ENCODE results near the gene HS2ST1.
A peak's percentile ranks its signal among the peaks of the same experiment; 100 is the strongest.
"Not testable (repeated sequence)": the region's sequence is repeated elsewhere in the genome, so short reads cannot be mapped to it uniquely, and the experiment has no call there.

The HS2ST1 gene

GRCh38 chr1:86971778-86972177 is 57.3 kb downstream of the HS2ST1 start:
- no peak for DNase-seq (ENCODE audit: low spot score)

- peak; percentile 15 for DNase-seq (ENCODE audit: low spot score)
Measured at GRCh38 chr1:86972262-86972661, 57.8 kb downstream of the HS2ST1 start.

- DNase-seq (ENCODE audit: low spot score): no peak
Measured at GRCh38 chr1:86975993-86976550, 61.6 kb downstream of the HS2ST1 start.

- DNase-seq (ENCODE audit: low spot score): no peak
Measured at GRCh38 chr1:86976664-86977063, 62.2 kb downstream of the HS2ST1 start.

GRCh38 chr1:86981482-86982213 is 67.2 kb downstream of the HS2ST1 start:
- no peak for DNase-seq (ENCODE audit: low spot score)

- DNase-seq (ENCODE audit: low spot score): not testable (repeated sequence)
Measured at GRCh38 chr1:86983677-86984076, 69.2 kb downstream of the HS2ST1 start.

- no peak for DNase-seq (ENCODE audit: low spot score)
Measured at GRCh38 chr1:86987446-86987845, 73.0 kb downstream of the HS2ST1 start.

GRCh38 chr1:86988835-86989234 is 74.4 kb downstream of the HS2ST1 start:
- no peak for DNase-seq (ENCODE audit: low spot score)

GRCh38 chr1:86989690-86990089 is 75.3 kb downstream of the HS2ST1 start:
- DNase-seq (ENCODE audit: low spot score): not testable (repeated sequence)

- DNase-seq (ENCODE audit: low spot score): no peak
Measured at GRCh38 chr1:86990826-86991225, 76.4 kb downstream of the HS2ST1 start.

GRCh38 chr1:86991549-86992186 is 77.2 kb downstream of the HS2ST1 start:
- DNase-seq (ENCODE audit: low spot score): no peak

- peak; percentile 33 for DNase-seq (ENCODE audit: low spot score)
Measured at GRCh38 chr1:86992861-86993260, 78.4 kb downstream of the HS2ST1 start.

GRCh38 chr1:86993269-86993985 is 79.0 kb downstream of the HS2ST1 start:
- DNase-seq (ENCODE audit: low spot score): peak; percentile 59

- DNase-seq (ENCODE audit: low spot score): no peak
Measured at GRCh38 chr1:86994061-86994460, 79.6 kb downstream of the HS2ST1 start.

GRCh38 chr1:86997538-86997937 is 83.1 kb downstream of the HS2ST1 start:
- no peak for DNase-seq (ENCODE audit: low spot score)

- no peak for DNase-seq (ENCODE audit: low spot score)
Measured at GRCh38 chr1:86998280-86998679, 83.8 kb downstream of the HS2ST1 start.

- DNase-seq (ENCODE audit: low spot score): no peak
Measured at GRCh38 chr1:86998727-86999126, 84.3 kb downstream of the HS2ST1 start.

- DNase-seq (ENCODE audit: low spot score): no peak
Measured at GRCh38 chr1:87000460-87000859, 86.0 kb downstream of the HS2ST1 start.

- DNase-seq (ENCODE audit: low spot score): no peak
Measured at GRCh38 chr1:87004857-87005256, 90.4 kb downstream of the HS2ST1 start.

- DNase-seq (ENCODE audit: low spot score): no peak
Measured at GRCh38 chr1:87007323-87007722, 92.9 kb downstream of the HS2ST1 start.

- DNase-seq (ENCODE audit: low spot score): not testable (repeated sequence)
Measured at GRCh38 chr1:87013385-87013784, 99.0 kb downstream of the HS2ST1 start.

GRCh38 chr1:87017998-87018672 is 103.7 kb downstream of the HS2ST1 start:
- DNase-seq (ENCODE audit: low spot score): no peak

All from LoVo (cell line).